Measurements from ENCODE around the gene SLC25A29. TPM values are rescaled to one million over a fixed set of nuclear protein-coding genes. Genes with fewer than 3 reads are reported as not detected.
"Not testable (repeated sequence)": the region's sequence is repeated elsewhere in the genome, so short reads cannot be mapped to it uniquely, and the experiment has no call there.

Gene SLC25A29
- total RNA-seq, 2 experiments from 2014 or later: 8.9 to 9.8 TPM

DNA sequence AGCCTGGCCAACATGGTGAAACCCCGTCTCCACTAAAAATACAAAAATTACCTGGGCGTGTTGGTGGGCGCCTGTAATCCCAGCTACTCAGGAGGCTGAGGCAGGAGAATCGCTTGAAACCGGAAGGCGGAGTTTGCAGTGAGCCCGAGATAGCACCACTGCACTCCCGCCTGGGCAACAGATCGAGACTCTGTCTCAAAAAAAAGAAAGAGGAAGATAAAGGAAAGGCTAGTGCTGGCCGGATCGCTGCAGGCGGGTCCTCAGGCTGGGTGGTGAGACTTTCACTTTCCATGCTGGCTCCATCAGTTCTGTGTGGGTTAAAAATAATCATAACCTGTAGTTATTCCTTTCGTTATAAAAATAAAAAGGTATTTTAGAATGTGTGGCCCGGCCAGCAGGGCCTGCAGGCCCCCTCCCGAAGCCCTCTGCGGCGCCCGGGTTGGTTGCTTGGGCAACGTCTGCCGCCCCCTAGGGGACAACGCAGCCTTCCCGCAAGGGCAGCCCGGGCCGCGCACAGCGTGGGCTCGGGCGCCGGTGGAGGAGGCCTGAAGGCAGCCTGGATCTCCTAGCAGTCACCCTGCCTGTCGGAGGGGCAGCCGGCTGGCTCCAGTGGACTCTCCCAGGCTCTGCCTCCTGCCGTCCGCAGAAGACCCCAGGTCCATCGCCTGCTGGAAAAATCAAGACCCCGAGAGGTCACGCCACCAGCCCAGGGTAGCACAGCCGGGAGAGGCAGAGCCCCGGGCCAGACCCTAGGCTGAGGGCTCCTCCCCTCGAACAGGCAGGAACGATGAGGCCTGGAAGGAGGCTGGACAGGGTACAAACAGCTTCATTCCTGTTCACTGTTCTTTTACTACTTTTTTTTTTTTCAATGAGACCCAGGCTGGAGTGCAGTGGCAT is 11.9 kb upstream of the SLC25A29 start:
- Mint-ChIP-seq H3K36me3 (ENCODE audit: low read depth) (no peaks in the 10 kb centered on the region), H3K9me3 (no peaks in the 10 kb centered on the region), H3K4me3 (peak overlapping the region; percentile 58), H3K27me3 (ENCODE audit: low read depth) (no peaks in the 10 kb centered on the region), H3K27ac (no peak overlapping the region), H3K4me1 (ENCODE audit: low read depth) (peaks cover 3% of the 10 kb centered on the region)
- intact Hi-C loops (cut with micrococcal nuclease): loop anchor here (2.0 kb wide), 1 partner anchor 33 kb away; no protein-coding TSS in a partner anchor
- DNase-seq: peak; percentile 71
- CTCF ChIA-PET: interaction anchor here (0.5 to 1.5 kb wide), 9 partner anchors 9 to 1141 kb away, joined by 3 to 5 read pairs (median 3); no protein-coding TSS in a partner anchor

DNA sequence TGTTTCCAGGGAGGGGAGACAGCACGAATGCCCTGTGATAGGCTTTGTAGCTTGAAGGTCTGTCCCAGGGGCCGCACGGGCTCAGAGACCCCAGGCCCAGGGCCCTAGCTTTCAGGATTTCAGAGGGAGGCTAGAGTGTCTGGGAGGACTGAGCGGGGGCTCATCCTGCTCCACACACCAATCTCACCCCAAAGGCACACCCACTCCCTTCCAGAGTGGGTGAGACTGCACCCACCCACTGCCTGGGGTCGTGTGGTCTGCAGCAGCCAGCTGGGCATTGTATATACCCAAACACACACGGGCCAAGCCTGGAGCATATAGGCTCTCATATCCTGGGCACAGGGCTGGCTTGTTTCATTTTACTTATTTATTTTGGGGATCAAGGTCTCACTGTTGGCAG is 11.1 kb upstream of the SLC25A29 start:
- no peak for DNase-seq
- no peaks in the 10 kb centered on the region for H3K36me3 Mint-ChIP-seq (ENCODE audit: low read depth)
- no peak overlapping the region for H3K4me3 Mint-ChIP-seq
- peaks cover 3% of the 10 kb centered on the region for H3K4me1 Mint-ChIP-seq (ENCODE audit: low read depth)
- CTCF ChIA-PET: interaction anchor here (0.5 to 1.5 kb wide), 7 partner anchors 9 to 302 kb away, joined by 3 to 5 read pairs (median 3); no protein-coding TSS in a partner anchor
- H3K27ac Mint-ChIP-seq: no peak overlapping the region
- intact Hi-C loops (cut with micrococcal nuclease): no loop called here
- H3K27me3 Mint-ChIP-seq (ENCODE audit: low read depth): no peaks in the 10 kb centered on the region
- no peaks in the 10 kb centered on the region for H3K9me3 Mint-ChIP-seq

DNA sequence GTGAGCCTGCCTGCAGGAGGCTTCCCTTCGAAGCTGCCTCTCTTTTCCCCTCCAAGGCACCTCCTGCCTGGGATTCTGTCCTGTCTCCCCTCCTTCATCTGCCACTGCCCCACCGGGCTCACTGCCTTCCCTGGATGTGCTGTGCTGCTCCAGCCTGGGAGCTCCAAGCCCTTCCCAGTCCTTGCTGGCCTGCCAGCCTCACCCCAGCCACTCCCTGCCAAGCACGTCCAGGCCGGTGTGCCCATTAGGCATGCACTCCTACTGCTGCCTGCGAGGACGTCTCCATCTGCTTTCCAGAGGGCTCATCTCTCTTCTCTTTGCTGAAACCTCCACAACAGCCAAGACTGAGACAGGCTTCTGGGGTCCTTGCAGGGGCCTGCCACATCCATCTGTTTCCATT is 8.5 kb upstream of the SLC25A29 start:
- Mint-ChIP-seq H3K27ac (no peak overlapping the region), H3K27me3 (ENCODE audit: low read depth) (no peaks in the 10 kb centered on the region), H3K4me3 (no peak overlapping the region), H3K9me3 (no peaks in the 10 kb centered on the region), H3K36me3 (ENCODE audit: low read depth) (no peaks in the 10 kb centered on the region), H3K4me1 (ENCODE audit: low read depth) (peaks cover 3% of the 10 kb centered on the region)
- CTCF ChIA-PET: no interaction called here
- DNase-seq: no peak
- intact Hi-C loops (cut with micrococcal nuclease): no loop called here

DNA sequence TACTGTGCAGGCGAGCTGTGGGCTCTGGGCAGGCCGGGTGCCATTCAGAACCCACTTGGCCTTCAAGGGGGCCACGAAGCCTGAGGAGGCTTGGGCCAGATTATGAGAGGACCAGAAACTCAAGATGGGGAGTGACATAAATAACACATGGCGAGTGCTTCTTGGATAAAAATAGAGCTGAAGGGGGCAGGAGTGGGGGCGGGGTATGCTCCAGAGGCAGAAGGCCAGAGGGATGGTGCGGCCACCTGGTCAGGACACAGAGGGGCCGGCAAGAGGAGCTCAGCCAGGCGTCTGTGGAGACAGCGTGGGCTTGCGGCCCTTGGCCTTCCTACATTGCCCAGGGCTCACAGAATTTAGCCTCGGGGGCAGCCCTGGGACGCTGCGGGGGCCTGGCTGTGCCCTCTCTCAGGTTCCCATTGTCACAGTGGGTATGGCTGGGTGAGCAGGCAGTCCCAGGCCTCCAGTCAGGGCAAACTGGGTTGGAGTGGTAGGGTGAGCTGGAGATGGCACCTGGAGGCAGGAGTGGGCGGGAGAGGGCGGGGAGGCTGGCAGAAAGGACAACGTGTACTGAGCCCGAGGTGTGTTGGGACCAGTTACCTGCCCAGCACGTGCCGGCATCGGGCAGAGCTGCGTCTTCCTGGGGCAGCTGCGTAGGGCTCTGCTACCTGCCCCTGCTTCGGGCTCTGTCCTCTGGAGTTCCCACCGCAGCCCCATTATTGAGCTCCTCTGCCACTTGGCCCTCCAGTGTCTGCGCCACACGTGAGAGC is 7.4 kb upstream of the SLC25A29 start:
- Mint-ChIP-seq H3K4me3 (no peak overlapping the region), H3K36me3 (ENCODE audit: low read depth) (no peaks in the 10 kb centered on the region), H3K4me1 (ENCODE audit: low read depth) (peaks cover 3% of the 10 kb centered on the region), H3K9me3 (no peaks in the 10 kb centered on the region), H3K27ac (no peak overlapping the region), H3K27me3 (ENCODE audit: low read depth) (no peaks in the 10 kb centered on the region)
- no peak for DNase-seq
- intact Hi-C loops (cut with micrococcal nuclease): no loop called here
- CTCF ChIA-PET: interaction anchor here (0.6 to 0.8 kb wide), 2 partner anchors 23 to 318 kb away, joined by 3 read pairs; no protein-coding TSS in a partner anchor

DNA sequence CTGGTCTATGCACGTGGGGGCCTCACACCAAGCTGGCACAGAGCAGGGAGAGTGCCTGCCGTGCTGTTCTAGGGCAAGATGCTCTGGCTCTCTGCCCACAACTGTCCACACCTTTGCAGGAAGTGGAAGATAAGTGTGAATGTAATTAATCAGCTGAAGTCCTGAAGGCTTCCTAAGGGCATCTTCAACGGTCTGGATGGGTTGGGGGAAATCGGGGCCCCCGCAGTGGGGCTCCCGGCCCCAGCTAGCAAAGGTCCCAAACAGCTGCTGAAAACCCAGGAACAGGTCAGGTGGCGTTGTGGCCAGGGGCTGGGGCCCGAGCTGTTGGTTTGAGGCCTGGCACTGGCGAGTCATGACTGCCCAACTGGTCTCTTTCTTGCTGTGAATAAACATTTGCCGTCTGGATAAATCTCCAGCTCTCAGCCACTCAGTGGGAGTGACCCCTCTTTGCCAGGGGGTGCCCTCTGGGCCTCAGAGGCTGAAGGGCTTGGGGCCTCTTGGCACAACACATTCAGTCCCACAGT is 6.7 kb upstream of the SLC25A29 start:
- no peak overlapping the region for H3K4me3 Mint-ChIP-seq
- intact Hi-C loops (cut with micrococcal nuclease): no loop called here
- H3K27ac Mint-ChIP-seq: no peak overlapping the region
- H3K4me1 Mint-ChIP-seq (ENCODE audit: low read depth): peaks cover 2% of the 10 kb centered on the region
- no peak for DNase-seq
- no peaks in the 10 kb centered on the region for H3K36me3 Mint-ChIP-seq (ENCODE audit: low read depth)
- H3K9me3 Mint-ChIP-seq: no peaks in the 10 kb centered on the region
- H3K27me3 Mint-ChIP-seq (ENCODE audit: low read depth): no peaks in the 10 kb centered on the region
- CTCF ChIA-PET: interaction anchor here (0.6 kb wide), 1 partner anchor 317 kb away, joined by 3 read pairs; no protein-coding TSS in a partner anchor

DNA sequence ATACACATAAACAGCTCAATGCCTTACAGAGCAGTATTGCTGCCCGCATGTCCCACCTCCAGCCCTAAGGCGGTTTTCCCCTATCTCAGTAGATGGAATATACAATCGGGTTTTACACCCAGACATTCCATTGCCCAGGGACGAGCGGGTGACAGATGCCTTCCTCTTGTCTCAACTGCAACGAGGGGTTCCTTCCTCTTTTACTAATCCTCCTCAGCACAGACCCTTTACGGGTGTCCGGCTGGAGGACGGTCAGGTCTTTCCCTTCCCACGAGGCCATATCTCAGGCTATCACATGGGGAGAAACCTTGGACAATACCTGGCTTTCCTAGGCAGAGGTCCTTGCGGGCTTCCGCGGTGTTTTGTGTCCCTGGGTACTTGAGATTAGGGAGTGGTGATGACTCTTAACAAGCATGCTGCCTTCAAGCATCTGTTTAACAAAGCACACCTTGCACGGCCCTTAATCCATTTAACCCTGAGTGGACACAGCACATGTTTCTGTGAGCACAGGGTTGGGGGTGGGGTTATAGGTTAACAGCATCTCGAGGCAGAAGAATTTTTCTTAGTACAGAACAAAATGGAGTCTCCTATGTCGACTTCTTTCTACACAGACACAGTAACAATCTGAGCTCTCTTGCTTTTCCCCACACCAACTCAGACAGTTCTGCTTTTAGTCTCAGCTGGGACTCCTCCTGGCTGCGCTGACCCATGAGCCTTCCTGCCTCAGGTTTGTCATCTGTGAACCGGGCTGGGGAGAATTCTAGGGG is 6.0 kb upstream of the SLC25A29 start:
- intact Hi-C loops (cut with micrococcal nuclease); H3K4me1 Mint-ChIP-seq (ENCODE audit: low read depth); H3K27ac Mint-ChIP-seq; H3K27me3 Mint-ChIP-seq (ENCODE audit: low read depth); H3K36me3 Mint-ChIP-seq (ENCODE audit: low read depth); CTCF ChIA-PET; DNase-seq; H3K4me3 Mint-ChIP-seq; H3K9me3 Mint-ChIP-seq: not testable (repeated sequence)

DNA sequence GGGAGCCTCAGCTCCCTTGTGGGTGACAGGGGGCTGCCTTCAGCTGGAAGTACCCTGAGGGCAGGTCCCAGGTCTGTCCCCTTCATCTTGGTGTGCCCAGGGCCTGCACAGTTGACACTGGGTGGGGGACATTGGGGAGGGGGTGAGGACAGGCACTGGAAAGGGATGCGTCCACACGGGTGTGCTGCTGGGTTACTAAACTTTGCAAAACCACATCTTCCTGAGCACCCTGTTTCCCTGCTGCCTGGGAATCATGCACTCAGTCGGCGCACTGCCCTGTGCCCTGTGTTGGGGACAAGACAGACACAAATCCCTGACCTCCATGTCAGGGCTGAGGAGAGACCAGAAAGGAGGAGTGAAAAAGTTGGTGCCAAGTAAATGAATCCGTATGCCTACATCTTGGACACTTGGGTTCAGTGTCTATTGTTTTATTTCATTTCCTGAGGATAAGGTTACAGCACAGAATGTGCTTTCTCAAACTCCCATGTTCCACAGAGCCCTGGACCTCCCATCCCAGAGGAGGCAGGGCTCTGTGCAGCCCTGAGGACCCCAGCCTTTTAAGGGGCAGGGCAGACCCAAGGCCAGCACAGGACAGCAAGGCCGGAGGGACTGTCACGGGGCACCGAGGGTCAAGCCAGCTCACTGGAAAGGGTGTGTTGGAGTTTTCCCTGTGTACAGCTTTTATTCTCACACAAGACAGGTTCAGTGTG is 2.9 kb upstream of the SLC25A29 start:
- H3K4me1 Mint-ChIP-seq (ENCODE audit: low read depth): peaks cover 11% of the 10 kb centered on the region
- H3K27me3 Mint-ChIP-seq (ENCODE audit: low read depth): peaks cover 10% of the 10 kb centered on the region
- H3K36me3 Mint-ChIP-seq (ENCODE audit: low read depth): no peaks in the 10 kb centered on the region
- no peak overlapping the region for H3K4me3 Mint-ChIP-seq
- CTCF ChIA-PET: interaction anchor here (1.0 to 1.4 kb wide), 3 partner anchors 9 to 116 kb away, joined by 3 read pairs; no protein-coding TSS in a partner anchor
- H3K27ac Mint-ChIP-seq: no peak overlapping the region
- DNase-seq: no peak
- H3K9me3 Mint-ChIP-seq: no peaks in the 10 kb centered on the region
- intact Hi-C loops (cut with micrococcal nuclease): loop anchor here (10.0 kb wide), 1 partner anchor 336 kb away; no protein-coding TSS in a partner anchor

DNA sequence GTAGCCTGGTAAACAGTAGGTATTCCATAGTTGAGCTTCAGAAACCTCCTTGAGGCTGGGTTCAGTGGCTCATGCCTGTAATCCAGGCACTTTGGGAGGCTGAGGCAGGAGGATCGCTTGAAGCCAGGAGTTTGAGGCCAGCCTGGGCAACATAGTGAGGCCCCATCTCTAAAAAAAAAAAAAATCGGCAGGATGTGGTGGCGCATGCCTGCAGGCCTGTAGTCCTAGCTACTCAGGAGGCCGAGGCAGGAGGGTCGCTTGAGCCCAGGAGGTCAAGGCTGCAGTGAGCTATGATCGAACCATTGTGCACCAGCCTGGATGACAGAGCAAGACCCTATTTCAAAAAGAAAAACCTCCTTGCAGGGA is 2.2 kb upstream of the SLC25A29 start:
- CTCF ChIA-PET: interaction anchor here (1.3 kb wide), 1 partner anchor 8 kb away, joined by 4 read pairs; no protein-coding TSS in a partner anchor
- not testable (repeated sequence) for H3K4me3 Mint-ChIP-seq; H3K9me3 Mint-ChIP-seq; DNase-seq; H3K36me3 Mint-ChIP-seq (ENCODE audit: low read depth); H3K27ac Mint-ChIP-seq
- peaks cover 11% of the 10 kb centered on the region for H3K4me1 Mint-ChIP-seq (ENCODE audit: low read depth)
- peaks cover 10% of the 10 kb centered on the region for H3K27me3 Mint-ChIP-seq (ENCODE audit: low read depth)
- intact Hi-C loops (cut with micrococcal nuclease): loop anchor here (10.0 kb wide), 1 partner anchor 336 kb away; no protein-coding TSS in a partner anchor

DNA sequence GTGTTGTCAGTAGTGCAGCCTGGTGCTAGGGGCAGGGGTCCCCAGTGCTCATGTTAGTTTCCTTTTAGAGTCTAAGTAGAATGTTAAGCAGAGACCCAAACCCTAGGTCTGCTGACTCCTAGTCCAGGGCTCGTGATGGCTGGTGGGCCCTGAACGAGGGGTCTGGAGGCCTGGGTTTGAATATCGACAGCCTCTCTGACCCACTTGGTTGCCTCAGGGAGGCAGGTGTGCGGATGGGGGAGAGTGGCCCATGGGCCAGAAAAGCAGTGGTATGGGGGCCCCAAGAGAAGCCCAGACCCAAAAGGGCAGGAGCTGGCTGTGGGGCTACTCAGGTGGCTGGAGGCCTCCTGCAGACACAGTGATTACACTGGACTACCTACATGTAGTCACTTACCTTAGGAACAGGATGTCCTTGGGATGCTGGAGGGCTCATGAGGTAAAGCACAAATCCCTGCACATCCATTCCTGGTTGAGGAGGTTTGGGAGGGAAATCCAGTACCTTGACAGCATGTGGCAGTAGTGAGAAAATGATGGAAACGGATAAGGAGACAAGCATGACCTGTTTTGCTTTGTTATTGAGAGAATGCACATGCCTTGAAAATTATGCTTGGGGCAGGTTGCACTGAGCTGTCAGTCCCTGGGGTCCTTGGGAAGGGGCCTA is 1.7 kb upstream of the SLC25A29 start:
- H3K27me3 Mint-ChIP-seq (ENCODE audit: low read depth): peaks cover 10% of the 10 kb centered on the region
- H3K36me3 Mint-ChIP-seq (ENCODE audit: low read depth): no peaks in the 10 kb centered on the region
- H3K27ac Mint-ChIP-seq: no peak overlapping the region
- CTCF ChIA-PET: interaction anchor here (1.3 kb wide), 1 partner anchor 9 kb away, joined by 4 read pairs; no protein-coding TSS in a partner anchor
- intact Hi-C loops (cut with micrococcal nuclease): loop anchor here (10.0 kb wide), 1 partner anchor 337 kb away; no protein-coding TSS in a partner anchor
- no peaks in the 10 kb centered on the region for H3K9me3 Mint-ChIP-seq
- no peak for DNase-seq
- no peak overlapping the region for H3K4me3 Mint-ChIP-seq
- peaks cover 11% of the 10 kb centered on the region for H3K4me1 Mint-ChIP-seq (ENCODE audit: low read depth)

DNA sequence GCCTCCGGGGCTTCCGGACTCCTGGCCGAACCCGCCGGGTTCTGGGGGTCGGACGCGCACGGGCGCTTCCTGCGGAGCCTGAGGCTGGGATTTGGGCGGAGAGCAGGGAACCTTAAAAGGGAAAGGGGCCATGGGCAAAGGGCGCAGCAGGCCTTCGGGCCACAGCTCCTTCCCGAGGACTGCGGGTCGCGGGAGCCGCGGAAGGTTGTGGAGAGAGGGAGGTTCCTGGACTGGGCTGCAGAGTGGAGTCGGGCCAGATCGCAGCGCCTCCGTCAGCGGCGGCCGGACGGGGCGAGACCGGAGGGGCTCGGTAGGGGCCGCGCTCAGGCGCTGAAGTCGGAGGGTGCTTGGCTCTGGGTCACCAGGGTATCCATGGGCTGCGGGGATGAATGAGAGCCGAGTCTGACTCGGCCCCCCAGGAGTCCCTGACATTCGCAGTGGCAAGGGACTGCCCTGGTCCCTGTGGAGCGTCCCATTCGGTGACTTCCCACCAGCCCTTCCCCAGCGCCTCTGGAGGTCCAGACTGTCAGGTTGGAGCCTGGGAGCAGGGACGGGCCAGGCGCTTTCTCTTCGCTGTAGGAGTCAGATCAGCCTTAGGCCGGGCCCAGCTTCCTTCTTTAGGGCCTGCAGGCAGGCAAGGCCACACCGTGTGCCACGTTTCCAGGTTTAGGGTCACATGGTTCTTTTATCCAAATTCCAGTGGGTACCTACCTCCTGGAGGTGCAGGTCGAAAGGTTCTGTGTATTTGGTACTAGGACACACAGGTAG is 938 bp upstream of the SLC25A29 start:
- no peak for DNase-seq
- H3K36me3 Mint-ChIP-seq (ENCODE audit: low read depth): no peaks in the 10 kb centered on the region
- CTCF ChIA-PET: interaction anchor here (1.3 kb wide), 1 partner anchor 10 kb away, joined by 4 read pairs; no protein-coding TSS in a partner anchor
- H3K27ac Mint-ChIP-seq: peak overlapping the region; percentile 36
- H3K4me3 Mint-ChIP-seq: peak overlapping the region; percentile 60
- no peaks in the 10 kb centered on the region for H3K9me3 Mint-ChIP-seq
- H3K4me1 Mint-ChIP-seq (ENCODE audit: low read depth): peaks cover 11% of the 10 kb centered on the region
- intact Hi-C loops (cut with micrococcal nuclease): loop anchor here (1.0 to 10.0 kb wide), 2 partner anchors 69 to 338 kb away; partner anchors contain the start of gene WDR25
- H3K27me3 Mint-ChIP-seq (ENCODE audit: low read depth): peaks cover 10% of the 10 kb centered on the region
